ENCODE results near the gene RND3. TPM values are rescaled to one million over a fixed set of nuclear protein-coding genes. Genes with fewer than 3 reads are reported as not detected.

Gene RND3, protein sequence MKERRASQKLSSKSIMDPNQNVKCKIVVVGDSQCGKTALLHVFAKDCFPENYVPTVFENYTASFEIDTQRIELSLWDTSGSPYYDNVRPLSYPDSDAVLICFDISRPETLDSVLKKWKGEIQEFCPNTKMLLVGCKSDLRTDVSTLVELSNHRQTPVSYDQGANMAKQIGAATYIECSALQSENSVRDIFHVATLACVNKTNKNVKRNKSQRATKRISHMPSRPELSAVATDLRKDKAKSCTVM
- total RNA-seq (2012; rRNA removed) = 148 and 312 TPM in 2 replicates

- Histone ChIP-seq H3K36me3 (ENCODE audit: insufficient read depth, low read length) (peaks cover 38% of the 10 kb centered on the region), H3K4me2 (ENCODE audit: low read length) (peak within 1 kb of the TSS; percentile 81), H3K9ac (ENCODE audit: low read depth, low read length) (peak within 1 kb of the TSS; percentile 99), H3K27me3 (ENCODE audit: control insufficient read depth, insufficient read depth, low read length) (no peaks in the 10 kb centered on the region), H3K9me3 (replicated peaks; ENCODE audit: low read length) (no peaks in the 10 kb centered on the region), H3K4me3 (ENCODE audit: low read length) (peak within 1 kb of the TSS; percentile 92), H3K4me1 (ENCODE audit: control insufficient read depth, insufficient read depth, low read length) (peaks cover 35% of the 10 kb centered on the region)
These were observed at the start of gene RND3 for GRCh38 chr2:150487537-150488429. Gene RND3, minus strand, starts transcription at chr2:150487667. Its CDS starts 250 bp downstream, at chr2:150487417.

- H3K27me3 ChIP-seq (ENCODE audit: control insufficient read depth, insufficient read depth, low read length) = no peaks in the 10 kb centered on the region
- no peak overlapping the region for H3K9ac ChIP-seq (ENCODE audit: low read depth, low read length)
- H3K4me2 ChIP-seq (ENCODE audit: low read length) = no peak overlapping the region
- H3K36me3 ChIP-seq (ENCODE audit: insufficient read depth, low read length) = no peaks in the 10 kb centered on the region
- no peaks in the 10 kb centered on the region for H3K9me3 ChIP-seq (replicated peaks; ENCODE audit: low read length)
- peaks cover 50% of the 10 kb centered on the region for H3K4me1 ChIP-seq (ENCODE audit: control insufficient read depth, insufficient read depth, low read length)
- H3K4me3 ChIP-seq (ENCODE audit: low read length) = no peak overlapping the region
These were observed 47.7 kb upstream of the RND3 start for GRCh38 chr2:150535176-150535575.

GRCh38 chr2:150532879-150533278 lies 45.4 kb upstream of the RND3 start:
- Histone ChIP-seq H3K4me2 (ENCODE audit: low read length) (peak overlapping the region; percentile 37), H3K36me3 (ENCODE audit: insufficient read depth, low read length) (no peaks in the 10 kb centered on the region), H3K9me3 (replicated peaks; ENCODE audit: low read length) (no peaks in the 10 kb centered on the region), H3K9ac (ENCODE audit: low read depth, low read length) (peak overlapping the region; percentile 9), H3K27me3 (ENCODE audit: control insufficient read depth, insufficient read depth, low read length) (no peaks in the 10 kb centered on the region), H3K4me3 (ENCODE audit: low read length) (no peak overlapping the region), H3K4me1 (ENCODE audit: control insufficient read depth, insufficient read depth, low read length) (peaks cover 56% of the 10 kb centered on the region)

GRCh38 chr2:150532020-150532419 lies 44.6 kb upstream of the RND3 start:
- Histone ChIP-seq H3K27me3 (ENCODE audit: control insufficient read depth, insufficient read depth, low read length) (no peaks in the 10 kb centered on the region), H3K9me3 (replicated peaks; ENCODE audit: low read length) (no peaks in the 10 kb centered on the region), H3K9ac (ENCODE audit: low read depth, low read length) (peak overlapping the region; percentile 26), H3K36me3 (ENCODE audit: insufficient read depth, low read length) (no peaks in the 10 kb centered on the region), H3K4me2 (ENCODE audit: low read length) (peak overlapping the region; percentile 18), H3K4me3 (ENCODE audit: low read length) (no peak overlapping the region), H3K4me1 (ENCODE audit: control insufficient read depth, insufficient read depth, low read length) (peaks cover 63% of the 10 kb centered on the region)

GRCh38 chr2:150531591-150531990 lies 44.1 kb upstream of the RND3 start:
- Histone ChIP-seq H3K4me3 (ENCODE audit: low read length) (no peak overlapping the region), H3K9ac (ENCODE audit: low read depth, low read length) (peak overlapping the region; percentile 26), H3K36me3 (ENCODE audit: insufficient read depth, low read length) (no peaks in the 10 kb centered on the region), H3K9me3 (replicated peaks; ENCODE audit: low read length) (no peaks in the 10 kb centered on the region), H3K4me2 (ENCODE audit: low read length) (peak overlapping the region; percentile 18), H3K27me3 (ENCODE audit: control insufficient read depth, insufficient read depth, low read length) (no peaks in the 10 kb centered on the region), H3K4me1 (ENCODE audit: control insufficient read depth, insufficient read depth, low read length) (peaks cover 65% of the 10 kb centered on the region)

DNA sequence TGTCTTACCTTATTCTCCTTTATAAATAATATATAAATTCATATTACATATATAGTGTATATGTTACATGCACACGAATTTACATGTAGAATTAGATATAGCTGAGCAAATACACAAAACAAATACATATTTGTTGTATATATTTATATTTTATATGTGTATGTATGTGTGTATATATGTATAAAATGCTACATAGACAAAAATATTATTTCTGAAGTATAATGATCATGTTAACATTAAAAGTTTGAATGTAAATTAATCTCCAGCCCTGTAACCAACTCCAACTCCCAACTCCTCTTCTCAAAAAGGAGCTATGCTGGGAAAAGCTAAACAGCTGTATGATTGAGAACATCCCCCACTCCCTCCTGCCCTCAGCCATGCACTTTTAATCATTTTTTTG lies 42.7 kb upstream of the RND3 start:
- no peaks in the 10 kb centered on the region for H3K36me3 ChIP-seq (ENCODE audit: insufficient read depth, low read length)
- H3K4me2 ChIP-seq (ENCODE audit: low read length) = no peak overlapping the region
- no peaks in the 10 kb centered on the region for H3K9me3 ChIP-seq (replicated peaks; ENCODE audit: low read length)
- H3K9ac ChIP-seq (ENCODE audit: low read depth, low read length) = peak overlapping the region; percentile 75
- no peak overlapping the region for H3K4me3 ChIP-seq (ENCODE audit: low read length)
- H3K27me3 ChIP-seq (ENCODE audit: control insufficient read depth, insufficient read depth, low read length) = no peaks in the 10 kb centered on the region
- peaks cover 69% of the 10 kb centered on the region for H3K4me1 ChIP-seq (ENCODE audit: control insufficient read depth, insufficient read depth, low read length)

DNA sequence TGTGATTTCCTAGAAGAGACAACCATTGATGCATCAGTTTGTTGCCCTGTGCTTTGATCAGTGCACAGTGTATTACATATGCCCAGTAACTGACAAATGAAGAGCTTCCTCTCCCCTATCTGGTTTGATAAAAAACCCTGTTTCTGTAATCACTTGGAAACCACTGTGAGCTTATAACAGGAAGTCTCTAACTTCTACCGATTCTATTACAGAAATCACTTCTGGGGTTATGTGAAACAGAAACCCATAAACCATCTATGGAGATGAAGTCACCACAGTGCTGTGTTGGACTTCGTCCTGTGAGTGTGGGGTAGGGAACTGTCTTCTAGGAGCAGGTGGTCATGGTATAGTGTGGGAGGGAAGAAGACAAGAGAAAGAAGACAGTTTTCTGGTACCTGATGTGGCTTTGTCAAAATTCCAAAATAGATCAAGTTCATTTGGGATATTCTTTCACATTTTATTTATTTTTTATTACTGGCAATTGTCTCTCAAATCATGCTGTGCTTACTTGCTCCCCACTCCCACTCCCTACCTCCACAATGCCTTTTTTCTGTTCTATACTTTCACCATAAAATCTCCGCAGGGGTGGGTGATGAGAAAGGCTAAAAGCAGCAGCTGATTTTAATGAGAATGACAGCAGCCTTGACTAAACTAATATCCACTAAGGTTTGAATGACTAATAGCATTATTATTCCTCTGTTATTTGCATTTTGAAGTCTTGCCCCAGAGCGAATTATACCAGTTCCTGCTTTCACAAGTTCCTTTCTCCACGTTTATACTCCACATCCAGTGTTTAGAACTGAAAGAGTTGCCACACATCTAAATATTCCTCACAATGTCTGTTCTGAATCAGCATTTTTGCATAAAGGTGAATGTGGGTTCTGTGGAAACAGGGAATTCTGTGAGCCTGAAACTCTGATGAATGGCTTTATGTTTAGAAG lies 41.7 kb upstream of the RND3 start:
- H3K36me3 ChIP-seq (ENCODE audit: insufficient read depth, low read length) = no peaks in the 10 kb centered on the region
- peak overlapping the region; percentile 70 for H3K4me2 ChIP-seq (ENCODE audit: low read length)
- H3K9me3 ChIP-seq (replicated peaks; ENCODE audit: low read length) = no peaks in the 10 kb centered on the region
- H3K9ac ChIP-seq (ENCODE audit: low read depth, low read length) = peak overlapping the region; percentile 75
- H3K4me3 ChIP-seq (ENCODE audit: low read length) = peak overlapping the region; percentile 23
- H3K27me3 ChIP-seq (ENCODE audit: control insufficient read depth, insufficient read depth, low read length) = no peaks in the 10 kb centered on the region
- H3K4me1 ChIP-seq (ENCODE audit: control insufficient read depth, insufficient read depth, low read length) = peaks cover 66% of the 10 kb centered on the region

- peak overlapping the region; percentile 70 for H3K9ac ChIP-seq (ENCODE audit: low read depth, low read length)
- no peak overlapping the region for H3K4me2 ChIP-seq (ENCODE audit: low read length)
- no peak overlapping the region for H3K4me3 ChIP-seq (ENCODE audit: low read length)
These were observed 39.4 kb upstream of the RND3 start for GRCh38 chr2:150526827-150527226.

DNA sequence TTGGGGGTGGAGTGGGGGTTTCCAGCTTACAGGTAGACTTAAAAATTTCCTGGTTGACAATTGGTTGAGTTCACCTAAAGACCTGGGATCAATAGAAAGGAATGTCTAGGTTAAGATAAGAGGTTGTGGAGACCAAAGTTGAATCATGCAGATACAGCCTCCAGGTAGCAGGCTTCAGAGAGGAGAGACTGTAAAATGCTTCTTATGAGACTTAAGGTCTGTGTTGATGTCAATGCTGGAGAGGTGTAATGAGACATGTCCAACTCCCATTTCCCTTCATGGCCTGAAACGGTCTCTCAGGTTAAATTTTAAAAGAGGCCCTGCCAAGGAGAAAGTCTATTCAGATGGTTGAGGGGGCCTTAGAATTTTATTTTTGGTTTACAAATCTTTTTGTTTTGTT lies 38.5 kb upstream of the RND3 start:
- Histone ChIP-seq H3K36me3 (ENCODE audit: insufficient read depth, low read length) (no peaks in the 10 kb centered on the region), H3K4me2 (ENCODE audit: low read length) (no peak overlapping the region), H3K27me3 (ENCODE audit: control insufficient read depth, insufficient read depth, low read length) (no peaks in the 10 kb centered on the region), H3K9me3 (replicated peaks; ENCODE audit: low read length) (no peaks in the 10 kb centered on the region), H3K4me3 (ENCODE audit: low read length) (no peak overlapping the region), H3K4me1 (ENCODE audit: control insufficient read depth, insufficient read depth, low read length) (peaks cover 45% of the 10 kb centered on the region), H3K9ac (ENCODE audit: low read depth, low read length) (peak overlapping the region; percentile 70)

More at GRCh38 chr2:150526827-150527226, 39.4 kb upstream of the RND3 start:
- H3K9me3 ChIP-seq (replicated peaks; ENCODE audit: low read length) = no peaks in the 10 kb centered on the region
- peaks cover 48% of the 10 kb centered on the region for H3K4me1 ChIP-seq (ENCODE audit: control insufficient read depth, insufficient read depth, low read length)
- H3K27me3 ChIP-seq (ENCODE audit: control insufficient read depth, insufficient read depth, low read length) = no peaks in the 10 kb centered on the region
- no peaks in the 10 kb centered on the region for H3K36me3 ChIP-seq (ENCODE audit: insufficient read depth, low read length)

DNA sequence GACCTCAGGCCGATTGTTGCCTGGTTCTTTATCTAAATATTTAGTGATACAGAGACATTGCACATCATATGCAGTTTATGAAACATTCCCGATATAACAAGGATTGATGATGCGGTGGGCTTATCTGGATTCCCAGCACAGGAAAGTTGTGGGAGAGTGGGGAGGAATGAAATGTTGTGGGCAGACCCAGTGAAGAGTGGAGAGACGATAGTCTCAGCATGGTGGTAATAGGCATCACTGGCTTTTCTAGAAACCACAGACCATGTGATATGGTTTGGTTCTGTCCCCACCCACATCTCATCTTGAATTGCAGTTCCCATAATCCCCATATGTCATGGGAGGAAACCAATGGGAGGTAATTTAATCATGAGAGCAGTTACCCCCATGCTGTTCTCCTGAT lies 34.8 kb upstream of the RND3 start:
- Histone ChIP-seq H3K9me3 (replicated peaks; ENCODE audit: low read length) (no peaks in the 10 kb centered on the region), H3K9ac (ENCODE audit: low read depth, low read length) (no peak overlapping the region), H3K4me3 (ENCODE audit: low read length) (no peak overlapping the region), H3K4me1 (ENCODE audit: control insufficient read depth, insufficient read depth, low read length) (peaks cover 51% of the 10 kb centered on the region), H3K36me3 (ENCODE audit: insufficient read depth, low read length) (no peaks in the 10 kb centered on the region), H3K27me3 (ENCODE audit: control insufficient read depth, insufficient read depth, low read length) (no peaks in the 10 kb centered on the region), H3K4me2 (ENCODE audit: low read length) (no peak overlapping the region)

Measured in skeletal muscle satellite cell (primary cell).